B cell (primary cell): Measurements from ENCODE around the gene FAM47B. TPM values are rescaled to one million over a fixed set of nuclear protein-coding genes. Genes with fewer than 3 reads are reported as not detected.

Experiments used
- ATAC-seq: fragments of 200-7000 bp; cut with Tn5 transposase; one replicate; pipeline ENCODE4 v1.10.0; 2021; ENCODE audit warnings: low read depth, mild to moderate bottlenecking, moderate number of reproducible peaks, moderate library complexity
- CTCF ChIA-PET: fragments of 350-600 bp; sonication (Branson Sonifier 250); formaldehyde crosslinking; loops from one replicate; lab custom pipeline; 2021; ENCODE audit warnings: antibody characterized with exemption, inconsistent platforms; lab: Charles Lee
- POLR2A ChIA-PET: fragments of 350-600 bp; sonication (Branson Sonifier 250); formaldehyde crosslinking; loops from one replicate; lab custom pipeline; 2021; ENCODE audit warnings: antibody characterized with exemption; lab: Charles Lee
- DNase-seq: peaks from one replicate; pipeline ENCODE4 v3.0.0; 2013
- H2AFZ ChIP-seq: 2 replicates; pipeline ENCODE4 v1.6.1; 2012; ENCODE audit warnings: mild to moderate bottlenecking, low read depth, low read length; ENCODE audit not compliant: insufficient read depth, poor library complexity, severe bottlenecking
- H3K27ac ChIP-seq, 2 donors: 1 replicate in 1 of 2; 2 replicates in 1 of 2; pipeline ENCODE4 v1.5.1; 2012 to 2013; ENCODE audit warnings: low read length in 2 of 2, mild to moderate bottlenecking in 2 of 2, moderate library complexity in 1 of 2
- H3K27me3 ChIP-seq, 4 experiments: fragments of 200-600 bp in 1 of 4; sonication (generic) in 1 of 4; replicated peaks in 1 of 4; 1 replicate in 2 of 4; 2 replicates in 2 of 4; pipeline versions ENCODE4 v1.6.1 to v1.7.0; 2013 to 2016; ENCODE audit warnings: low read length in 3 of 4, mild to moderate bottlenecking in 2 of 4, mixed read lengths in 1 of 4, moderate library complexity in 1 of 4; ENCODE audit not compliant: insufficient read depth in 4 of 4, control insufficient read depth in 3 of 4; ENCODE audit errors: control extremely low read depth in 1 of 4
- H3K36me3 ChIP-seq, 2 experiments: replicated peaks in 1 of 2; 1 replicate in 1 of 2; 2 replicates in 1 of 2; pipeline versions ENCODE4 v1.6.1 to v1.7.1; 2013; ENCODE audit warnings: low read length in 1 of 2; ENCODE audit not compliant: insufficient read depth in 2 of 2, control insufficient read depth in 1 of 2; ENCODE audit errors: control extremely low read depth in 1 of 2, extremely low read depth in 1 of 2
- H3K4me1 ChIP-seq, 2 donors: fragments of 200-600 bp in 1 of 2; sonication (generic) in 1 of 2; 1 replicate in 1 of 2; 2 replicates in 1 of 2; pipeline versions ENCODE4 v1.5.1 to v1.6.1; 2013 to 2017; ENCODE audit warnings: low read length in 2 of 2; ENCODE audit not compliant: control insufficient read depth in 2 of 2, insufficient read depth in 2 of 2
- H3K4me2 ChIP-seq: replicated peaks from 2 replicates; pipeline ENCODE3; 2012; ENCODE audit warnings: mild to moderate bottlenecking, low read depth, low read length; ENCODE audit not compliant: poor library complexity, severe bottlenecking
- H3K4me3 ChIP-seq, 5 experiments: fragments of 200-600 bp in 1 of 5; sonication (generic) in 1 of 5; 1 replicate in 3 of 5; 2 replicates in 2 of 5; pipeline versions ENCODE4 v1.5.1 to v1.7.0; 2011 to 2016; ENCODE audit warnings: low read length in 4 of 5, mild to moderate bottlenecking in 4 of 5, low read depth in 2 of 5, control low read depth in 1 of 5, moderate library complexity in 1 of 5; ENCODE audit not compliant: insufficient read depth in 1 of 5; ENCODE audit errors: control extremely low read depth in 1 of 5, extremely low read depth in 1 of 5
- H3K79me2 ChIP-seq: fragments of 200-600 bp; sonication (generic); one replicate; pipeline ENCODE4 v1.6.0; 2016; ENCODE audit warnings: low read length; ENCODE audit not compliant: control insufficient read depth, insufficient read depth
- H3K9ac ChIP-seq: fragments of 200-600 bp; sonication (generic); 2 replicates; pipeline ENCODE4 v1.6.1; 2017; ENCODE audit warnings: mild to moderate bottlenecking, low read length, moderate library complexity
- H3K9me3 ChIP-seq, 3 donors: one replicate each; pipeline versions ENCODE4 v1.6.1 to v1.7.1; 2013; ENCODE audit warnings: low read length in 2 of 3; ENCODE audit not compliant: control insufficient read depth in 2 of 3, insufficient read depth in 1 of 3; ENCODE audit errors: control extremely low read depth in 1 of 3
- H4K20me1 ChIP-seq: 2 replicates; pipeline ENCODE4 v1.6.0; 2012; ENCODE audit warnings: mild to moderate bottlenecking, low read length; ENCODE audit not compliant: insufficient read depth, control insufficient read depth, poor library complexity, severe bottlenecking
- H3K27ac Mint-ChIP-seq: one replicate; pipeline ENCODE4 v1.8.0; 2021; ENCODE audit warnings: mixed read lengths
- H3K27me3 Mint-ChIP-seq: one replicate; pipeline ENCODE4 v1.8.0; 2021; ENCODE audit warnings: mixed read lengths
- H3K4me1 Mint-ChIP-seq: one replicate; pipeline ENCODE4 v1.8.0; 2021; ENCODE audit warnings: mixed read lengths
- H3K4me3 Mint-ChIP-seq: one replicate; pipeline ENCODE4 v1.8.0; 2021; ENCODE audit warnings: mixed read lengths
- H3K9me3 Mint-ChIP-seq: one replicate; pipeline ENCODE4 v1.8.0; 2022; ENCODE audit warnings: mixed read lengths; ENCODE audit not compliant: insufficient read depth
- CTCF ChIP-seq: fragments of 200-600 bp; IDR thresholded peaks from one replicate; pipeline ENCODE4 v1.8.0; 2022; ENCODE audit warnings: antibody characterized with exemption, mild to moderate bottlenecking
- EZH2 ChIP-seq: IDR thresholded peaks from 2 replicates; pipeline ENCODE4 v1.6.1; 2012; ENCODE audit warnings: borderline replicate concordance, low read depth, mild to moderate bottlenecking, moderate library complexity, low read length; ENCODE audit not compliant: insufficient read depth, poor library complexity, severe bottlenecking
- intact Hi-C: fragments of 100-400 bp; cut with micrococcal nuclease; formaldehyde crosslinking; loops from one replicate; pipeline ENCODE4 v1.10.0; 2022
- polyA plus RNA-seq: library from polyadenylated mRNA; depleted of rRNA; stranded (reverse); fragments of >200 nt; gene quantifications from 2 replicates; pipeline ENCODE4 v1.2.3, GENCODE V29; 2012
- total RNA-seq, 2 donors: library from RNA; stranded (reverse); fragments of 120-200 nt in 1 of 2; gene quantifications; 1 replicate in 1 of 2; 2 replicates in 1 of 2; pipeline versions ENCODE4 v1.2.3 to v1.2.4, GENCODE V29; 2013 to 2022

FAM47B gene
- total and polyA plus RNA-seq, 2 donors (not counting 1 experiment from before 2014, with no cell fraction given) = not detected

- Mint-ChIP-seq H3K4me3 (no peak overlapping the region), H3K27me3 (no peaks in the 10 kb centered on the region), H3K4me1 (no peaks in the 10 kb centered on the region), H3K9me3 (peaks cover 2% of the 10 kb centered on the region), H3K27ac (no peak overlapping the region)
- TF ChIP-seq CTCF (no peak), EZH2 (no peak)
- Histone ChIP-seq H3K4me2 (no peak overlapping the region), H3K27me3 (no peaks in the 10 kb centered on the region), H3K9ac (no peak overlapping the region), H3K9me3 (no peaks in the 10 kb centered on the region), H3K4me3 (no peak overlapping the region), H3K79me2 (no peaks in the 10 kb centered on the region), H3K36me3 (no peaks in the 10 kb centered on the region), H3K4me1 (no peaks in the 10 kb centered on the region), H2AFZ (no peak overlapping the region), H4K20me1 (no peaks in the 10 kb centered on the region), H3K27ac (no peak overlapping the region)
- DNase-seq = no peak
- POLR2A ChIA-PET = no interaction called here
- CTCF ChIA-PET = no interaction called here
- intact Hi-C loops = no loop called here
- no peak for ATAC-seq
Measured at GRCh38 chrX:34956916-34957315, 14.3 kb downstream of the FAM47B start.

DNA sequence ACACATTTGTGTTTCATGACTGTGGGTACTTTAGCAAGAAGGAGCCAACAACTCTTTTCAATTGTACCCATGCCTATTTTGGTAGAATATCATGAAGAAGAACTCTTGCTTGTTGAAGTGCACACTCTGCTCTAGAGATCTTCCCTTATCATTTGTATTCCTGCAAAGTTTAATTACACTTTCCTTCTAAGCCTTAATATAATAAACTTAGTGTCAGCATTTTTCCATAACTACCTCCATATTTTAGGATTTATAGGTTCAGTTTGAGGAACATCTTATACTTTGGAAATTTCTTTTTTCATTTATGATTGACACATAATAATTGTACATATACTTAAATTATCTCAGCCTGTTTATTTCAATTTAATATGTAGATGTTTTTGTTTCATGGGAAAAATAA is 19.1 kb downstream of the FAM47B start:
- no peak overlapping the region for H2AFZ ChIP-seq
- ATAC-seq (no peak), DNase-seq (no peak)
- H3K79me2 ChIP-seq = no peaks in the 10 kb centered on the region
- TF ChIP-seq EZH2 (no peak), CTCF (no peak)
- intact Hi-C loops = no loop called here
- H4K20me1 ChIP-seq = no peaks in the 10 kb centered on the region
- no peaks in the 10 kb centered on the region for H3K9me3 ChIP-seq
- no peak overlapping the region for H3K4me3 ChIP-seq
- no peak overlapping the region for H3K27ac Mint-ChIP-seq
- H3K9me3 Mint-ChIP-seq = no peaks in the 10 kb centered on the region
- H3K27me3 ChIP-seq = no peaks in the 10 kb centered on the region
- CTCF ChIA-PET = no interaction called here
- no peaks in the 10 kb centered on the region for H3K4me1 ChIP-seq
- no peak overlapping the region for H3K27ac ChIP-seq
- H3K4me1 Mint-ChIP-seq = no peaks in the 10 kb centered on the region
- H3K36me3 ChIP-seq = no peaks in the 10 kb centered on the region
- H3K27me3 Mint-ChIP-seq = no peaks in the 10 kb centered on the region
- no peak overlapping the region for H3K4me3 Mint-ChIP-seq
- POLR2A ChIA-PET = no interaction called here
- H3K4me2 ChIP-seq = no peak overlapping the region
- H3K9ac ChIP-seq = no peak overlapping the region
